CD14-positive monocyte (primary cell): ENCODE data around the gene ERP27. TPM values are rescaled to one million over a fixed set of nuclear protein-coding genes. Genes with fewer than 3 reads are reported as not detected.

ENCODE experiments used
- DNase-seq, 3 donors: peaks; one replicate each; pipeline ENCODE4 v3.0.0-alpha.2; 2011 to 2022
- H2AFZ ChIP-seq: 2 replicates; pipeline ENCODE4 v1.6.0; 2012; ENCODE audit warnings: mild to moderate bottlenecking, low read depth, low read length, inconsistent platforms; ENCODE audit not compliant: insufficient read depth, poor library complexity, severe bottlenecking
- H3K27ac ChIP-seq, 2 donors: 1 replicate in 1 of 2; 2 replicates in 1 of 2; pipeline ENCODE4 v1.5.1; 2012 to 2013; ENCODE audit warnings: low read length in 2 of 2, control low read depth in 1 of 2, inconsistent platforms in 1 of 2, low read depth in 1 of 2, mild to moderate bottlenecking in 1 of 2
- H3K27me3 ChIP-seq, 2 donors: one replicate each; pipeline versions ENCODE4 v1.6.0 to v1.6.1; 2011 to 2013; ENCODE audit warnings: low read length in 2 of 2; ENCODE audit not compliant: control insufficient read depth in 2 of 2, insufficient read depth in 2 of 2
- H3K36me3 ChIP-seq, 2 donors: replicated peaks in 1 of 2; 1 replicate in 1 of 2; 2 replicates in 1 of 2; pipeline versions ENCODE4 v1.5.1 to v1.6.1; 2012 to 2013; ENCODE audit warnings: low read length in 2 of 2, control low read depth in 1 of 2, inconsistent platforms in 1 of 2, mild to moderate bottlenecking in 1 of 2; ENCODE audit not compliant: insufficient read depth in 2 of 2, control insufficient read depth in 1 of 2
- H3K4me1 ChIP-seq, 2 donors: 1 replicate in 1 of 2; 2 replicates in 1 of 2; pipeline versions ENCODE4 v1.5.1 to v1.6.1; 2012 to 2013; ENCODE audit warnings: low read length in 2 of 2, control low read depth in 1 of 2, inconsistent platforms in 1 of 2, mild to moderate bottlenecking in 1 of 2, moderate library complexity in 1 of 2; ENCODE audit not compliant: insufficient read depth in 2 of 2, control insufficient read depth in 1 of 2
- H3K4me2 ChIP-seq: replicated peaks from 2 replicates; pipeline ENCODE3; 2012; ENCODE audit warnings: low read length, moderate library complexity, mild to moderate bottlenecking; ENCODE audit not compliant: poor library complexity, severe bottlenecking; ENCODE audit errors: extremely low read depth
- H3K4me3 ChIP-seq, 3 experiments: fragments of 200-600 bp in 1 of 3; sonication (generic) in 1 of 3; replicated peaks in 1 of 3; 1 replicate in 2 of 3; 2 replicates in 1 of 3; pipeline ENCODE4 v1.5.1; 2011 to 2013; ENCODE audit warnings: low read length in 3 of 3, mild to moderate bottlenecking in 3 of 3, control low read depth in 2 of 3, low read depth in 2 of 3, inconsistent platforms in 1 of 3, moderate library complexity in 1 of 3
- H3K79me2 ChIP-seq: 2 replicates; pipeline ENCODE4 v1.6.0; 2012; ENCODE audit warnings: mild to moderate bottlenecking, control low read depth, inconsistent platforms, low read length, moderate library complexity; ENCODE audit not compliant: insufficient read depth
- H3K9ac ChIP-seq: 2 replicates; pipeline ENCODE4 v1.6.0; 2017; ENCODE audit warnings: low read length, mild to moderate bottlenecking; ENCODE audit not compliant: insufficient read depth, poor library complexity, severe bottlenecking
- H3K9me3 ChIP-seq, 2 donors: replicated peaks in 1 of 2; 1 replicate in 1 of 2; 2 replicates in 1 of 2; pipeline versions ENCODE4 v1.5.1 to v1.6.1; 2012 to 2013; ENCODE audit warnings: low read length in 2 of 2, control low read depth in 1 of 2; ENCODE audit not compliant: control insufficient read depth in 1 of 2, insufficient read depth in 1 of 2
- H4K20me1 ChIP-seq: 2 replicates; pipeline ENCODE4 v1.6.0; 2012; ENCODE audit warnings: mild to moderate bottlenecking, low read length, control low read depth, moderate library complexity; ENCODE audit not compliant: insufficient read depth
- H3K27ac Mint-ChIP-seq, 7 donors: one replicate each; pipeline ENCODE4 v1.8.0; 2020; ENCODE audit warnings: mild to moderate bottlenecking in 7 of 7, mixed read lengths in 7 of 7, moderate library complexity in 6 of 7, inconsistent platforms in 2 of 7
- H3K27me3 Mint-ChIP-seq, 3 donors: one replicate each; pipeline ENCODE4 v1.8.0; 2021 to 2022; ENCODE audit warnings: low read depth in 3 of 3, mild to moderate bottlenecking in 3 of 3, mixed read lengths in 3 of 3, moderate library complexity in 3 of 3, inconsistent platforms in 1 of 3
- H3K36me3 Mint-ChIP-seq, 2 donors: one replicate each; pipeline ENCODE4 v1.8.0; 2020; ENCODE audit warnings: mixed read lengths in 2 of 2, inconsistent platforms in 1 of 2, mild to moderate bottlenecking in 1 of 2
- H3K4me1 Mint-ChIP-seq: one replicate; pipeline ENCODE4 v1.8.0; 2020; ENCODE audit warnings: mild to moderate bottlenecking, mixed read lengths
- H3K4me3 Mint-ChIP-seq, 2 donors: one replicate each; pipeline ENCODE4 v1.8.0; 2020; ENCODE audit warnings: mild to moderate bottlenecking in 2 of 2, mixed read lengths in 2 of 2, moderate library complexity in 1 of 2
- H3K9me3 Mint-ChIP-seq, 7 donors: one replicate each; pipeline ENCODE4 v1.8.0; 2020 to 2022; ENCODE audit warnings: mixed read lengths in 7 of 7, mild to moderate bottlenecking in 6 of 7, moderate library complexity in 6 of 7, inconsistent platforms in 2 of 7
- CTCF ChIP-seq: fragments of 200-600 bp; IDR thresholded peaks from one replicate; pipeline ENCODE4 v1.8.0; 2022; ENCODE audit warnings: antibody characterized with exemption, mild to moderate bottlenecking
- WGBS: methylation state at CpG from one replicate; pipeline ENCODE4 v1.1.5; 2013; ENCODE audit warnings: missing lambda C conversion rate; ENCODE audit not compliant: insufficient coverage; 5-methylcytosine and 5-hydroxymethylcytosine counted together
- intact Hi-C, 2 donors: fragments of 100-400 bp; cut with micrococcal nuclease; formaldehyde crosslinking; loops; one replicate each; pipeline versions ENCODE4 v1.15.0 to v1.15.1; 2023
- polyA plus RNA-seq, 3 donors: library from polyadenylated mRNA; depleted of rRNA in 1 of 3; unstranded in 2 of 3; stranded (reverse) in 1 of 3; fragments of 300-500 nt in 2 of 3; fragments of >200 nt in 1 of 3; fragmentation: Illumina TruSeq in 2 of 3; gene quantifications; 1 replicate in 2 of 3; 2 replicates in 1 of 3; pipeline ENCODE4 v1.2.3, GENCODE V29; 2012 to 2021

The ERP27 gene
- polyA plus RNA-seq, 3 donors = 2.5 to 7.2 (median 2.5) TPM

GRCh38 chr12:14949631-14950030, 11.3 kb upstream of the ERP27 start:
- WGBS = 100% methylated on average over 2 of the region's 5 CpGs
- peaks cover 66 to 82% of the 10 kb centered on the region in 2 donors for H3K36me3 Mint-ChIP-seq

GRCh38 chr12:14948672-14949071, 10.3 kb upstream of the ERP27 start:
- H3K4me1 ChIP-seq = peaks cover 54 to 55% of the 10 kb centered on the region in 2 donors
- peak overlapping the region in 1 of 3 experiments; percentile 21 for H3K4me3 ChIP-seq
- peaks cover 92% of the 10 kb centered on the region for H3K79me2 ChIP-seq
- no peak overlapping the region for H3K9ac ChIP-seq
- H3K4me2 ChIP-seq = peak overlapping the region; percentile 29
- H3K27ac Mint-ChIP-seq = peak overlapping the region; percentile 90 to 99 (median 95)
- peaks cover 68 to 86% of the 10 kb centered on the region in 2 donors for H3K36me3 Mint-ChIP-seq
- WGBS = no CpG with 5 or more reads among the region's 3 CpGs
- H3K9me3 Mint-ChIP-seq = no peaks in the 10 kb centered on the region
- DNase-seq = peak; percentile 65 to 81 (median 81)
- H3K27ac ChIP-seq = peak overlapping the region; percentile 54 to 89
- H3K36me3 ChIP-seq = peaks cover 68 to 73% of the 10 kb centered on the region in 2 donors
- peaks cover 50% of the 10 kb centered on the region for H3K4me1 Mint-ChIP-seq
- peak overlapping the region; percentile 21 to 50 for H3K4me3 Mint-ChIP-seq
- H3K27me3 Mint-ChIP-seq = no peaks in the 10 kb centered on the region
- peaks cover 95% of the 10 kb centered on the region for H4K20me1 ChIP-seq
- intact Hi-C loops = loop anchor here in 1 of 2 donors (5.0 kb wide), 1 partner anchor 39 kb away; no protein-coding TSS in a partner anchor
- H3K9me3 ChIP-seq = no peaks in the 10 kb centered on the region
- no peak for TF ChIP-seq CTCF
- no peak overlapping the region for H2AFZ ChIP-seq
- H3K27me3 ChIP-seq = no peaks in the 10 kb centered on the region

More at GRCh38 chr12:14949631-14950030, 11.3 kb upstream of the ERP27 start:
- H3K79me2 ChIP-seq = peaks cover 100% of the 10 kb centered on the region
- intact Hi-C loops = loop anchor here (5.0 to 10.0 kb wide), 4 partner anchors 38 to 755 kb away; partner anchors contain the start of gene PLBD1 (in 1 of the 2)
- peaks cover 63 to 64% of the 10 kb centered on the region in 2 donors for H3K4me1 ChIP-seq
- no peak overlapping the region for H2AFZ ChIP-seq
- no peaks in the 10 kb centered on the region for H3K27me3 Mint-ChIP-seq
- H3K27me3 ChIP-seq = no peaks in the 10 kb centered on the region
- no peak for DNase-seq
- no peaks in the 10 kb centered on the region for H3K9me3 Mint-ChIP-seq
- no peak overlapping the region for H3K4me2 ChIP-seq
- no peak overlapping the region for H3K4me3 Mint-ChIP-seq
- H3K9me3 ChIP-seq = no peaks in the 10 kb centered on the region
- H3K4me3 ChIP-seq = no peak overlapping the region
- peak overlapping the region; percentile 54 to 89 for H3K27ac ChIP-seq
- no peak overlapping the region for H3K9ac ChIP-seq
- H3K36me3 ChIP-seq = peaks cover 64% of the 10 kb centered on the region in 2 donors
- peaks cover 59% of the 10 kb centered on the region for H3K4me1 Mint-ChIP-seq
- TF ChIP-seq CTCF = no peak
- peak overlapping the region; percentile 90 to 99 (median 96) for H3K27ac Mint-ChIP-seq
- peaks cover 98% of the 10 kb centered on the region for H4K20me1 ChIP-seq
